Measurements from ENCODE around the gene ODAD2. TPM values are rescaled to one million over a fixed set of nuclear protein-coding genes. Genes with fewer than 3 reads are reported as not detected.
"Not testable (repeated sequence)": the region's sequence is repeated elsewhere in the genome, so short reads cannot be mapped to it uniquely, and the experiment has no call there.

The ODAD2 gene
- total and polyA plus RNA-seq, 2 experiments from 2014 or later: 0.40 to 0.76 TPM

- WGBS (ENCODE audit: low lambda C conversion rate, missing lambda C conversion rate): 98% methylated on average over 5 of the region's 6 CpGs
- Histone ChIP-seq H3K27me3 (no peaks in the 10 kb centered on the region), H3K36me3 (replicated peaks; ENCODE audit: insufficient read depth, low read depth) (no peaks in the 10 kb centered on the region), H3K9me3 (ENCODE audit: low read depth) (no peaks in the 10 kb centered on the region), H3K4me1 (ENCODE audit: insufficient read depth) (no peaks in the 10 kb centered on the region), H4K20me1 (ENCODE audit: insufficient read depth, poor library complexity, severe bottlenecking) (no peaks in the 10 kb centered on the region), H3K79me2 (no peaks in the 10 kb centered on the region), H2AFZ (no peak overlapping the region), H3K9me2 (replicated peaks; ENCODE audit: insufficient read depth) (no peaks in the 10 kb centered on the region), H3K27ac (no peak overlapping the region), H3K4me2 (no peak overlapping the region), H3K4me3 (no peak overlapping the region)
- no peak for DNase-seq (ENCODE audit: low spot score)
- TF ChIP-seq CTCF (IDR thresholded peaks at IDR 0.05; ENCODE audit: poor library complexity): no peak
- no peak for TF ChIP-seq EZH2phosphoT487 (IDR thresholded peaks at IDR 0.05; ENCODE audit: low read depth, severe bottlenecking, unreplicated experiment)
- no peak for TF ChIP-seq EZH2 (IDR thresholded peaks at IDR 0.05; ENCODE audit: borderline replicate concordance)
Measured at GRCh38 chr10:27959093-27959715, 39.7 kb downstream of the ODAD2 start.

- WGBS (ENCODE audit: low lambda C conversion rate, missing lambda C conversion rate): 54% methylated on average over 3 of the region's 3 CpGs
- H3K9me3 ChIP-seq (ENCODE audit: low read depth): not testable (repeated sequence)
Measured at GRCh38 chr10:27958383-27958782, 40.5 kb downstream of the ODAD2 start.

GRCh38 chr10:27950242-27950564 is 48.7 kb downstream of the ODAD2 start:
- Histone ChIP-seq H3K4me2 (no peak overlapping the region), H3K27ac (no peak overlapping the region), H3K9me3 (ENCODE audit: low read depth) (no peaks in the 10 kb centered on the region), H3K79me2 (no peaks in the 10 kb centered on the region), H3K4me1 (ENCODE audit: insufficient read depth) (no peaks in the 10 kb centered on the region), H3K27me3 (peaks cover 1% of the 10 kb centered on the region), H4K20me1 (ENCODE audit: insufficient read depth, poor library complexity, severe bottlenecking) (no peaks in the 10 kb centered on the region), H3K4me3 (no peak overlapping the region), H3K9me2 (replicated peaks; ENCODE audit: insufficient read depth) (no peaks in the 10 kb centered on the region), H3K36me3 (replicated peaks; ENCODE audit: insufficient read depth, low read depth) (no peaks in the 10 kb centered on the region), H2AFZ (no peak overlapping the region)
- no peak for DNase-seq (ENCODE audit: low spot score)
- TF ChIP-seq EZH2phosphoT487 (IDR thresholded peaks at IDR 0.05; ENCODE audit: low read depth, severe bottlenecking, unreplicated experiment): no peak
- no peak for TF ChIP-seq CTCF (IDR thresholded peaks at IDR 0.05; ENCODE audit: poor library complexity)
- no peak for TF ChIP-seq EZH2 (IDR thresholded peaks at IDR 0.05; ENCODE audit: borderline replicate concordance)
- 86% methylated on average over 2 of the region's 2 CpGs for WGBS (ENCODE audit: low lambda C conversion rate, missing lambda C conversion rate)

More at GRCh38 chr10:27958383-27958782, 40.5 kb downstream of the ODAD2 start:
- not testable (repeated sequence) for H3K9me2 ChIP-seq (replicated peaks; ENCODE audit: insufficient read depth); H3K27ac ChIP-seq; H3K79me2 ChIP-seq; H3K36me3 ChIP-seq (replicated peaks; ENCODE audit: insufficient read depth, low read depth); H3K27me3 ChIP-seq; H3K4me1 ChIP-seq (ENCODE audit: insufficient read depth); H3K4me3 ChIP-seq; H2AFZ ChIP-seq; DNase-seq (ENCODE audit: low spot score); H4K20me1 ChIP-seq (ENCODE audit: insufficient read depth, poor library complexity, severe bottlenecking); H3K4me2 ChIP-seq

- H3K36me3 ChIP-seq (replicated peaks; ENCODE audit: insufficient read depth, low read depth): no peaks in the 10 kb centered on the region
- DNase-seq (ENCODE audit: low spot score): no peak
- TF ChIP-seq CTCF (IDR thresholded peaks at IDR 0.05; ENCODE audit: poor library complexity) (no peak), EZH2phosphoT487 (IDR thresholded peaks at IDR 0.05; ENCODE audit: low read depth, severe bottlenecking, unreplicated experiment) (no peak), EZH2 (IDR thresholded peaks at IDR 0.05; ENCODE audit: borderline replicate concordance) (no peak)
- WGBS (ENCODE audit: low lambda C conversion rate, missing lambda C conversion rate): 74% methylated on average over 9 of the region's 9 CpGs
- no peaks in the 10 kb centered on the region for H3K79me2 ChIP-seq
- no peak overlapping the region for H3K4me2 ChIP-seq
- no peak overlapping the region for H2AFZ ChIP-seq
- no peaks in the 10 kb centered on the region for H3K9me3 ChIP-seq (ENCODE audit: low read depth)
- H3K4me3 ChIP-seq: no peak overlapping the region
- no peaks in the 10 kb centered on the region for H3K9me2 ChIP-seq (replicated peaks; ENCODE audit: insufficient read depth)
- no peak overlapping the region for H3K27ac ChIP-seq
- no peaks in the 10 kb centered on the region for H3K4me1 ChIP-seq (ENCODE audit: insufficient read depth)
- no peaks in the 10 kb centered on the region for H4K20me1 ChIP-seq (ENCODE audit: insufficient read depth, poor library complexity, severe bottlenecking)
- H3K27me3 ChIP-seq: peaks cover 6% of the 10 kb centered on the region
Measured at GRCh38 chr10:27949528-27950241, 49.2 kb downstream of the ODAD2 start.

All from hepatocyte (in vitro differentiated cells).